Measurements from ENCODE around the gene LTA.

Gene LTA

DNA sequence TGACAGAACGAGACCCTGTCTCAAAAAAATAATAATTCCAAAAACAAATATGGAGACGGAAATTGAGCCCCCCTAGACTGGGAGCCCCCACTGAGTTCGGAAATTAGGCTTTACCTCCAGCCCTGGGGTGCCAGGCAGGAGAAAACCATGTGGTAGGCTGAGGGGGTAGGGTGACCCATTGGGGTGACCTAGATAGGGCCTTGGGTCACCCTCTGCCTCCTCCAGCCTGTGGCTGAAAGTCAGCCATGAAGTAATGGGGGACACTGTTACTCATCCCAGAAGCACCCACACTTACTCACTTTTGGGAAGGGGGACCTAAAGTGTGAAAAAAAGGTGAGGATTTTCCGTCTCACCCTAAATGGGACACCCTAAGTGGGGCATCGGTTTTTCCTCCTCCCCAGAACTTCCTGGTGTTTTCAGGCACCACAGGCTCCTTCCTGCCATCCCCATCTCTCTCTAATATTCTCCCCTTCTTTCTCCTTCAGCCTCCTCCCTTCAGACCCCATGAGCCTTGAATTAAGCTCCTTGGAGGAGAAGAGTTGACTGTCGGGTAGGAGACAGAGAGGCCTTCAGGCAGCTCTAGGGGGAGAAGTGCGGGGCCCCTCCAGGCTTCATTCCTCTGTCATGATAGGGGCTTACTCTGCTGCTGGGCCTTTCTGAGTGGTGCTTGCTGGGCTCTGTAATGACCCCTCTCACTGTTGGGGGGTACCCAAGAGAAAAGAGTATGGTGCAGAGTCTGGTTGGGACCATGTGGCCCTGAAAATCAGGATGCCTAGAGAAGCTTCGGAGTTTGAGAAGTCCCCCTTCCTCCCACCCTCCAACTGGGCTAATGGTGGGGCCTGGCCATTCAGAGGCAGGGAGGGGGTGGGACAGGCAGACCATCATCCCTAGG lies 7.7 kb downstream of the LTA start:
- TF ChIP-seq, protein P1, sequence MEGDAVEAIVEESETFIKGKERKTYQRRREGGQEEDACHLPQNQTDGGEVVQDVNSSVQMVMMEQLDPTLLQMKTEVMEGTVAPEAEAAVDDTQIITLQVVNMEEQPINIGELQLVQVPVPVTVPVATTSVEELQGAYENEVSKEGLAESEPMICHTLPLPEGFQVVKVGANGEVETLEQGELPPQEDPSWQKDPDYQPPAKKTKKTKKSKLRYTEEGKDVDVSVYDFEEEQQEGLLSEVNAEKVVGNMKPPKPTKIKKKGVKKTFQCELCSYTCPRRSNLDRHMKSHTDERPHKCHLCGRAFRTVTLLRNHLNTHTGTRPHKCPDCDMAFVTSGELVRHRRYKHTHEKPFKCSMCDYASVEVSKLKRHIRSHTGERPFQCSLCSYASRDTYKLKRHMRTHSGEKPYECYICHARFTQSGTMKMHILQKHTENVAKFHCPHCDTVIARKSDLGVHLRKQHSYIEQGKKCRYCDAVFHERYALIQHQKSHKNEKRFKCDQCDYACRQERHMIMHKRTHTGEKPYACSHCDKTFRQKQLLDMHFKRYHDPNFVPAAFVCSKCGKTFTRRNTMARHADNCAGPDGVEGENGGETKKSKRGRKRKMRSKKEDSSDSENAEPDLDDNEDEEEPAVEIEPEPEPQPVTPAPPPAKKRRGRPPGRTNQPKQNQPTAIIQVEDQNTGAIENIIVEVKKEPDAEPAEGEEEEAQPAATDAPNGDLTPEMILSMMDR (IDR thresholded peaks at IDR 0.05): no peak
- Histone ChIP-seq H3K27ac (peak overlapping the region; percentile 96), H3K4me3 (ENCODE audit: low read depth in 1 of 2, low read length in 1 of 2) (peak overlapping the region; percentile 92 to 94), H3K9me3 (no peaks in the 10 kb centered on the region), H3K4me1 (ENCODE audit: control insufficient read depth in 1 of 2, insufficient read depth in 1 of 2, low read depth in 1 of 2, low read length in 1 of 2) (peaks cover 68 to 72% of the 10 kb centered on the region in 2 experiments), H3K27me3 (no peaks in the 10 kb centered on the region), H3K36me3 (peaks cover 15% of the 10 kb centered on the region)

DNA sequence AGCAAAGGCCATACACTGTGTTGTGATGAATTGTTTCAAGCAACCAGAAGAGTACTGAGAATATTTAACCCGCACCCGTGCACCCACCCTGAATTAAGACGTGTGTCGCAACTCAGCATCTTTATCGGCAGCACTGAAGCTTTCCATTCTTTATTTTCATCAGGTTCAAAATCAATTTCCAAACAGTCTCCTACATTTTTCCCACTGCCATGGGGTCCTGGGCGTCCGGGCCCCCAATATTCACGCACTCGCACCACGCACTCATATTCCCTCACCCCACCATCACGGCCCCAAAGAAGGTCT lies 8.3 kb downstream of the LTA start:
- H3K9me3 ChIP-seq: no peaks in the 10 kb centered on the region
- TF ChIP-seq, protein P1 (IDR thresholded peaks at IDR 0.05): no peak
- peak overlapping the region; percentile 96 for H3K27ac ChIP-seq
- no peaks in the 10 kb centered on the region for H3K27me3 ChIP-seq
- peak overlapping the region; percentile 92 to 94 for H3K4me3 ChIP-seq (ENCODE audit: low read depth in 1 of 2, low read length in 1 of 2)
- peaks cover 15% of the 10 kb centered on the region for H3K36me3 ChIP-seq
- peaks cover 68 to 72% of the 10 kb centered on the region in 2 experiments for H3K4me1 ChIP-seq (ENCODE audit: control insufficient read depth in 1 of 2, insufficient read depth in 1 of 2, low read depth in 1 of 2, low read length in 1 of 2)

GRCh38 chr6:31580807-31581433 lies 8.8 kb downstream of the LTA start:
- Histone ChIP-seq H3K4me1 (ENCODE audit: control insufficient read depth in 1 of 2, insufficient read depth in 1 of 2, low read depth in 1 of 2, low read length in 1 of 2) (peaks cover 68 to 72% of the 10 kb centered on the region in 2 experiments), H3K36me3 (peaks cover 15% of the 10 kb centered on the region), H3K9me3 (no peaks in the 10 kb centered on the region), H3K27me3 (no peaks in the 10 kb centered on the region), H3K27ac (peak overlapping the region; percentile 96), H3K4me3 (ENCODE audit: low read depth in 1 of 2, low read length in 1 of 2) (peak overlapping the region; percentile 92 to 94)
- TF ChIP-seq, protein P1 (IDR thresholded peaks at IDR 0.05): peak; percentile 94

GRCh38 chr6:31581434-31582229 lies 9.5 kb downstream of the LTA start:
- H3K9me3 ChIP-seq: no peaks in the 10 kb centered on the region
- TF ChIP-seq, protein P1 (IDR thresholded peaks at IDR 0.05): no peak
- H3K36me3 ChIP-seq: peaks cover 15% of the 10 kb centered on the region
- peaks cover 68 to 72% of the 10 kb centered on the region in 2 experiments for H3K4me1 ChIP-seq (ENCODE audit: control insufficient read depth in 1 of 2, insufficient read depth in 1 of 2, low read depth in 1 of 2, low read length in 1 of 2)
- H3K4me3 ChIP-seq (ENCODE audit: low read depth in 1 of 2, low read length in 1 of 2): peak overlapping the region; percentile 92 to 94
- H3K27ac ChIP-seq: peak overlapping the region; percentile 96
- no peaks in the 10 kb centered on the region for H3K27me3 ChIP-seq

DNA sequence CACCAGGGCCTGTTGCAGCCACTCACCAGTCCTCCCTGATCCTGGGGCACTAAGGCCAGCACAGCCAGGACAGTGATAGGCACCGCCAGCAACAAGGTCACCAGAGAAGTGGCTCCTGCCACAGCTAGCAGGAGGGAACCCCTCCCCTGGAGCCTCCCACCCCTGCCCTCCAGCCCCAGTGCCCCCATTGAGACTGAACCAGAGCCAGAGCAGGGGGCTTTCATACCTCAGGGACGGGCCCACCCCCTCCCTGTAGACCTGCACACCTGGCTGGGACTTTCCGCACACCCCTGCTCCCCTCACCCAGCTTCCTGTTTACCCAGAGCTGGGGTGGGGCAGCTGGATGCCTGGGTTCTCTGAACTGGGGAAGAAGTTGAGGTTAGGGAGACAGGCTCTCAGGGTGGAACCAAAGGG lies 10.1 kb downstream of the LTA start, which contains the start of gene LTB:
LTB (minus strand) TSS at position 195 of the 414 bp plus-strand sequence; CDS start at position 188, 7 bp downstream.
- Histone ChIP-seq H3K27ac (peak within 1 kb of the TSS; percentile 96), H3K4me1 (ENCODE audit: control insufficient read depth in 1 of 2, insufficient read depth in 1 of 2, low read depth in 1 of 2, low read length in 1 of 2) (peaks cover 68 to 69% of the 10 kb centered on the region in 2 experiments), H3K4me3 (ENCODE audit: low read depth in 1 of 2, low read length in 1 of 2) (peak within 1 kb of the TSS; percentile 92 to 94), H3K36me3 (peaks cover 11% of the 10 kb centered on the region), H3K9me3 (no peaks in the 10 kb centered on the region), H3K27me3 (no peaks in the 10 kb centered on the region)
- TF ChIP-seq, protein P1 (IDR thresholded peaks at IDR 0.05): no peak
